ENCODE measurements around the gene TAF5. TPM values are rescaled to one million over a fixed set of nuclear protein-coding genes. Genes with fewer than 3 reads are reported as not detected.

The TAF5 gene
- total and polyA plus RNA-seq, 2 experiments from 2014 or later = 10.4 to 25.9 TPM

GRCh38 chr10:103427866-103428265 lies 60.1 kb downstream of the TAF5 start:
- no peak overlapping the region for H3K4me3 ChIP-seq
- H3F3A ChIP-seq (replicated peaks; ENCODE audit: low read depth) = no peaks in the 10 kb centered on the region; the same call in 1 of the 2 replicates
- TF ChIP-seq ZNF331 (CRISPR knock-in tag; IDR thresholded peaks at IDR 0.05; ENCODE audit: low read depth) (no peak), REST (IDR thresholded peaks at IDR 0.05; ENCODE audit: unreplicated experiment) (no peak), ETS1 (IDR thresholded peaks at IDR 0.05) (no peak), EZH2 (IDR thresholded peaks at IDR 0.05; ENCODE audit: low read depth, unreplicated experiment) (no peak), ZNF114 (CRISPR knock-in tag; IDR thresholded peaks at IDR 0.05) (no peak), STAT1 (IDR thresholded peaks at IDR 0.05; ENCODE audit: unreplicated experiment) (no peak)
- Mint-ChIP-seq H3K27ac (no peak overlapping the region), H3K9me3 (no peaks in the 10 kb centered on the region; the same call in 2 of the 3 replicates), H3K27me3 (ENCODE audit: insufficient read depth, low read depth, poor library complexity) (peaks cover 5% of the 10 kb centered on the region), H3K4me3 (no peak overlapping the region), H3K4me1 (no peaks in the 10 kb centered on the region), H3K36me3 (ENCODE audit: low read depth) (peaks cover 95% of the 10 kb centered on the region)
- peaks cover 30% of the 10 kb centered on the region for H4K20me1 ChIP-seq (replicated peaks; ENCODE audit: insufficient read depth)
- no peaks in the 10 kb centered on the region for H3K4me1 ChIP-seq (ENCODE audit: insufficient read depth)
- DNase-seq (ENCODE audit: low spot score) (no peak), ATAC-seq (no peak)
- no peaks in the 10 kb centered on the region for H3K79me2 ChIP-seq (replicated peaks; ENCODE audit: insufficient read depth)
- H3K4me2 ChIP-seq = no peak overlapping the region
- H3K36me3 ChIP-seq (ENCODE audit: insufficient read depth) = peaks cover 78% of the 10 kb centered on the region
- no peak overlapping the region; the same call in 1 of the 2 replicates for H3K27ac ChIP-seq (ENCODE audit: low read depth)
- H3K27me3 ChIP-seq (ENCODE audit: insufficient read depth) = no peaks in the 10 kb centered on the region
- H2AFZ ChIP-seq = no peak overlapping the region
- H3K9me2 ChIP-seq (ENCODE audit: insufficient read depth) = no peaks in the 10 kb centered on the region

DNA sequence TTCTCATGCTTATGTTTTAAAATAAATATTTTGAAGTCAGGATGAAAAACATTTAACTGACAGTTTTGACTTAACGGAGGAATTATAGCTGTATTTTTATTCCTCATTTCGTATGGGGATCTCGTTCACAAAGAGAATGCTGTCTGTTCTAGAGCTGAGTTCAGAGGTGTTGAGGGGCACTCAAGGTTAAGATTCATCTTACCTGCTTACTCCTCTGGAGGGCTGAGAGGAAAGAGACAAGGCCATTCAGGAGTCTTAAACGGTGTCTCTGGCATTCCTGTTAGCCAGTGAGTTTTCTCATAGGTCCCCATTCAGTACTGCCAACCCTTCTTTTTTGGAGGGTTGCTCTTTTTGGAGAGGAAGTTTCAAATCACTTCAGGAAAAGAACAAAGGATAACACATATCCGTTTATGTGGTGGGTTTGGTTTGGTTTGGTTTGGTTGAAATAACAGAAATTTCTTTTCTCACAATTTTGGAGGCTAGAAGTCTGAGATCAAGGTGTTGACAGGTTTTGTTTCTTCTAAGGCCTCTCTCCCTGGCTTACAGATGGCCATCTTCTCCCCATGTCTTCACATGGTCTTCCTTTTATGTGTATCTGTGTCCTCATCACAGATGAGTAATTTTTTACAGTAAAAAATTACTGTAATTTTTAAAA lies 61.3 kb downstream of the TAF5 start:
- DNase-seq (ENCODE audit: low spot score) = no peak
- TF ChIP-seq ETS1 (IDR thresholded peaks at IDR 0.05) = no peak
- no peak for TF ChIP-seq EZH2phosphoT487 (IDR thresholded peaks at IDR 0.05; ENCODE audit: unreplicated experiment)
- no peak for TF ChIP-seq EZH2 (IDR thresholded peaks at IDR 0.05; ENCODE audit: low read depth, unreplicated experiment)
- no peak for TF ChIP-seq ZNF114 (CRISPR knock-in tag; IDR thresholded peaks at IDR 0.05)
- no peak for TF ChIP-seq CREB1 (CRISPR knock-in tag; IDR thresholded peaks at IDR 0.05; ENCODE audit: low read depth)
- no peak for TF ChIP-seq ZNF331 (CRISPR knock-in tag; IDR thresholded peaks at IDR 0.05; ENCODE audit: low read depth)
- TF ChIP-seq, protein P1, sequence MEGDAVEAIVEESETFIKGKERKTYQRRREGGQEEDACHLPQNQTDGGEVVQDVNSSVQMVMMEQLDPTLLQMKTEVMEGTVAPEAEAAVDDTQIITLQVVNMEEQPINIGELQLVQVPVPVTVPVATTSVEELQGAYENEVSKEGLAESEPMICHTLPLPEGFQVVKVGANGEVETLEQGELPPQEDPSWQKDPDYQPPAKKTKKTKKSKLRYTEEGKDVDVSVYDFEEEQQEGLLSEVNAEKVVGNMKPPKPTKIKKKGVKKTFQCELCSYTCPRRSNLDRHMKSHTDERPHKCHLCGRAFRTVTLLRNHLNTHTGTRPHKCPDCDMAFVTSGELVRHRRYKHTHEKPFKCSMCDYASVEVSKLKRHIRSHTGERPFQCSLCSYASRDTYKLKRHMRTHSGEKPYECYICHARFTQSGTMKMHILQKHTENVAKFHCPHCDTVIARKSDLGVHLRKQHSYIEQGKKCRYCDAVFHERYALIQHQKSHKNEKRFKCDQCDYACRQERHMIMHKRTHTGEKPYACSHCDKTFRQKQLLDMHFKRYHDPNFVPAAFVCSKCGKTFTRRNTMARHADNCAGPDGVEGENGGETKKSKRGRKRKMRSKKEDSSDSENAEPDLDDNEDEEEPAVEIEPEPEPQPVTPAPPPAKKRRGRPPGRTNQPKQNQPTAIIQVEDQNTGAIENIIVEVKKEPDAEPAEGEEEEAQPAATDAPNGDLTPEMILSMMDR (conservative IDR thresholded peaks at IDR 0.05; ENCODE audit: low read depth in 2 of 2) = no peak
- no peak for TF ChIP-seq STAT1 (IDR thresholded peaks at IDR 0.05; ENCODE audit: unreplicated experiment)
- no peak for TF ChIP-seq REST (IDR thresholded peaks at IDR 0.05; ENCODE audit: unreplicated experiment)
- TF ChIP-seq NANOG (IDR thresholded peaks at IDR 0.05; ENCODE audit: borderline replicate concordance) = no peak

More for the DNA sequence above, 61.3 kb downstream of the TAF5 start:
- Histone ChIP-seq H3K4me2 (no peak overlapping the region), H2AFZ (no peak overlapping the region), H3F3A (replicated peaks; ENCODE audit: low read depth) (no peaks in the 10 kb centered on the region; the same call in 1 of the 2 replicates), H4K20me1 (replicated peaks; ENCODE audit: insufficient read depth) (peaks cover 33% of the 10 kb centered on the region), H3K27ac (ENCODE audit: low read depth) (no peak overlapping the region), H3K9me2 (ENCODE audit: insufficient read depth) (no peaks in the 10 kb centered on the region), H3K36me3 (ENCODE audit: insufficient read depth) (peaks cover 77% of the 10 kb centered on the region), H3K4me1 (ENCODE audit: insufficient read depth) (no peaks in the 10 kb centered on the region), H3K79me2 (replicated peaks; ENCODE audit: insufficient read depth) (no peaks in the 10 kb centered on the region), H3K4me3 (no peak overlapping the region), H3K27me3 (ENCODE audit: insufficient read depth) (no peaks in the 10 kb centered on the region)
- Mint-ChIP-seq H3K27ac (no peak overlapping the region), H3K4me3 (no peak overlapping the region), H3K4me1 (no peaks in the 10 kb centered on the region), H3K27me3 (ENCODE audit: insufficient read depth, low read depth, poor library complexity) (peaks cover 7% of the 10 kb centered on the region), H3K36me3 (ENCODE audit: low read depth) (peaks cover 94% of the 10 kb centered on the region), H3K9me3 (no peaks in the 10 kb centered on the region)
- ATAC-seq = no peak
